Sigmoid colon (tissue), 7 donors: ENCODE data around the gene SPC24. TPM values are rescaled to one million over a fixed set of nuclear protein-coding genes. Genes with fewer than 3 reads are reported as not detected.
"Not testable (repeated sequence)": the region's sequence is repeated elsewhere in the genome, so short reads cannot be mapped to it uniquely, and the experiment has no call there.

Experiments used
- DNase-seq: peaks from one replicate; pipeline ENCODE4 v3.0.0-alpha.2; 2019
- H3K27ac ChIP-seq, 4 donors: fragments of 200-600 bp; sonication (generic); one replicate each; pipeline ENCODE4 v1.5.1; 2016 to 2019; ENCODE audit warnings: mild to moderate bottlenecking in 1 of 4
- H3K27me3 ChIP-seq, 3 donors: fragments of 200-600 bp; sonication (generic); one replicate each; pipeline ENCODE4 v1.5.1; 2019; ENCODE audit warnings: mild to moderate bottlenecking in 1 of 3
- H3K36me3 ChIP-seq, 4 donors: fragments of 200-600 bp; sonication (generic); one replicate each; pipeline ENCODE4 v1.5.1; 2016 to 2019
- H3K4me1 ChIP-seq, 4 donors: fragments of 200-600 bp; sonication (generic); one replicate each; pipeline ENCODE4 v1.5.1; 2017 to 2019
- H3K4me3 ChIP-seq, 4 donors: fragments of 200-600 bp; sonication (generic); one replicate each; pipeline ENCODE4 v1.5.1; 2017 to 2019; ENCODE audit warnings: mild to moderate bottlenecking in 2 of 4, moderate library complexity in 1 of 4
- H3K9me3 ChIP-seq, 4 donors: fragments of 200-600 bp in 3 of 4; sonication (generic) in 3 of 4; one replicate each; pipeline versions ENCODE4 v1.5.1 to v1.6.1; 2013 to 2019
- EP300 ChIP-seq, 4 donors: sonication (generic); formaldehyde crosslinking; IDR thresholded peaks; one replicate each; pipeline ENCODE4 v1.6.1; 2017; ENCODE audit warnings: antibody characterized with exemption in 4 of 4
- POLR2A ChIP-seq, 2 donors: fragments of 450-650 bp; IDR thresholded peaks; one replicate each; pipeline ENCODE4 v1.6.1; 2016; ENCODE audit warnings: antibody characterized with exemption in 2 of 2, mild to moderate bottlenecking in 2 of 2, moderate library complexity in 2 of 2
- POLR2AphosphoS5 ChIP-seq, 4 donors: sonication (generic); formaldehyde crosslinking; IDR thresholded peaks; one replicate each; pipeline ENCODE4 v1.6.1; 2017; ENCODE audit warnings: antibody characterized with exemption in 4 of 4
- WGBS, 2 donors: extraction: QIAGEN DNeasy Blood & Tissue Kit; methylation state at CpG; one replicate each; pipeline ENCODE4 v1.1.7; 2013; 5-methylcytosine and 5-hydroxymethylcytosine counted together
- intact Hi-C: fragments of 100-400 bp; cut with DNase I; formaldehyde crosslinking; loops from one replicate; pipeline ENCODE4 v1.15.1; 2023
- polyA plus RNA-seq, 3 donors: library from polyadenylated mRNA; stranded (reverse); fragments of 200-250 nt; gene quantifications; one replicate each; pipeline ENCODE4 v1.2.3, GENCODE V29; 2013
- total RNA-seq, 4 donors: library from RNA; depleted of rRNA; stranded (reverse); fragments of >200 nt; gene quantifications; one replicate each; pipeline ENCODE4 v1.1.0, GENCODE V29; 2016
- TF ChIP-seq, protein P1 (sequence below), 4 experiments: fragments of 450-650 bp in 3 of 4; fragments of 200-600 bp in 1 of 4; IDR thresholded peaks; one replicate each; pipeline ENCODE4 v1.5.1; 2016 to 2019; ENCODE audit warnings: antibody characterized with exemption in 4 of 4, mild to moderate bottlenecking in 3 of 4, moderate library complexity in 2 of 4
- donor health status: healthy with polysubstance abuse.
- donor health status: Bipolar disorder and iron deficiency.
- donor health status: healthy.

Gene SPC24
- total and polyA plus RNA-seq, 7 donors, result 0.99 to 13.0 (median 2.1) TPM

DNA sequence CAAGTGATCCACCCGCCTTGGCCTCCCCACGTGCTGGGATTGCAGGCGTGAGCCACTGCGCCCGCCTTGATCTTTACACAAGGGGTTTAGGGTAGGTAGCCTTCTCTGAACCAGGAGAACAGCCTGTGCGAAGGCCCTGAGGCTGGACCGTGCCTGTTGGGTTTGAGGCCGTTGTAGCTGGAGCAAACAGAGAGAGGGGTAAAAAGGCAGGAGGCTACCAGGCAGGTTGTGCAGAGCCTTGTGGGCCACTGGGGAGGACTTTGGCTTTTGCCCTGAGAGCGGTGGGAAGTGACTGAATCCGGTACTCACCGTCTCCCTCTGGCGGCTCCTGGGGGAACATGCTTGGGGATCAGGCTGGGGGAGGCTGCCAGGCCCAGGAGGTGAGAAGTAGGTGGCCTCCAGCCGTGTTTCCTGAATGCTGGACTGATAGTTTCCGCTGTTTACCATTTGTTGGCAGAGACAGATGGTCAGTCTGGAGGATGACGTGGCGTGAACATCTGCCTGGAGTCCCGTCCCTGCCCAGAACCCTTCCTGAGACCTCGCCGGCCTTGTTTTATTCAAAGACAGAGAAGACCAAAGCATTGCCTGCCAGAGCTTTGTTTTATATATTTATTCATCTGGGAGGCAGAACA is 24.6 kb downstream of the SPC24 start:
- DNase-seq, result peak; percentile 94
- no peaks in the 10 kb centered on the region for H3K27me3 ChIP-seq
- H3K9me3 ChIP-seq, result no peaks in the 10 kb centered on the region
- no peak overlapping the region for H3K4me3 ChIP-seq
- TF ChIP-seq EP300 (IDR thresholded peaks at IDR 0.05) (no peak), POLR2A (IDR thresholded peaks at IDR 0.05) (no peak), POLR2AphosphoS5 (IDR thresholded peaks at IDR 0.05) (peak; percentile 6 to 34 (median 26))
- TF ChIP-seq, protein P1, sequence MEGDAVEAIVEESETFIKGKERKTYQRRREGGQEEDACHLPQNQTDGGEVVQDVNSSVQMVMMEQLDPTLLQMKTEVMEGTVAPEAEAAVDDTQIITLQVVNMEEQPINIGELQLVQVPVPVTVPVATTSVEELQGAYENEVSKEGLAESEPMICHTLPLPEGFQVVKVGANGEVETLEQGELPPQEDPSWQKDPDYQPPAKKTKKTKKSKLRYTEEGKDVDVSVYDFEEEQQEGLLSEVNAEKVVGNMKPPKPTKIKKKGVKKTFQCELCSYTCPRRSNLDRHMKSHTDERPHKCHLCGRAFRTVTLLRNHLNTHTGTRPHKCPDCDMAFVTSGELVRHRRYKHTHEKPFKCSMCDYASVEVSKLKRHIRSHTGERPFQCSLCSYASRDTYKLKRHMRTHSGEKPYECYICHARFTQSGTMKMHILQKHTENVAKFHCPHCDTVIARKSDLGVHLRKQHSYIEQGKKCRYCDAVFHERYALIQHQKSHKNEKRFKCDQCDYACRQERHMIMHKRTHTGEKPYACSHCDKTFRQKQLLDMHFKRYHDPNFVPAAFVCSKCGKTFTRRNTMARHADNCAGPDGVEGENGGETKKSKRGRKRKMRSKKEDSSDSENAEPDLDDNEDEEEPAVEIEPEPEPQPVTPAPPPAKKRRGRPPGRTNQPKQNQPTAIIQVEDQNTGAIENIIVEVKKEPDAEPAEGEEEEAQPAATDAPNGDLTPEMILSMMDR (IDR thresholded peaks at IDR 0.05), result peak; percentile 90 to 97 (median 94)
- intact Hi-C loops, result loop anchor here (1.0 to 10.0 kb wide), 3 partner anchors 95 to 244 kb away; partner anchors contain the start of gene SWSAP1
- H3K27ac ChIP-seq, result peak overlapping the region; percentile 68 to 78 (median 74)
- peaks cover 9 to 59% (median 23%) of the 10 kb centered on the region in 4 donors for H3K36me3 ChIP-seq
- peaks cover 0 to 19% (median 10%) of the 10 kb centered on the region in 4 donors for H3K4me1 ChIP-seq
- WGBS, 2 donors, result 50 to 57% methylated on average over 19 of the region's 19 CpGs

GRCh38 chr19:11127905-11128304 is 27.7 kb downstream of the SPC24 start:
- intact Hi-C loops, result loop anchor here (10.0 kb wide), 1 partner anchor 307 kb away; the partner anchor contains the start of genes ODAD3 and PRKCSH
- WGBS, 2 donors, result 95% methylated on average over 15 of the region's 15 CpGs
- peaks cover 9 to 82% (median 37%) of the 10 kb centered on the region in 4 donors for H3K36me3 ChIP-seq

DNA sequence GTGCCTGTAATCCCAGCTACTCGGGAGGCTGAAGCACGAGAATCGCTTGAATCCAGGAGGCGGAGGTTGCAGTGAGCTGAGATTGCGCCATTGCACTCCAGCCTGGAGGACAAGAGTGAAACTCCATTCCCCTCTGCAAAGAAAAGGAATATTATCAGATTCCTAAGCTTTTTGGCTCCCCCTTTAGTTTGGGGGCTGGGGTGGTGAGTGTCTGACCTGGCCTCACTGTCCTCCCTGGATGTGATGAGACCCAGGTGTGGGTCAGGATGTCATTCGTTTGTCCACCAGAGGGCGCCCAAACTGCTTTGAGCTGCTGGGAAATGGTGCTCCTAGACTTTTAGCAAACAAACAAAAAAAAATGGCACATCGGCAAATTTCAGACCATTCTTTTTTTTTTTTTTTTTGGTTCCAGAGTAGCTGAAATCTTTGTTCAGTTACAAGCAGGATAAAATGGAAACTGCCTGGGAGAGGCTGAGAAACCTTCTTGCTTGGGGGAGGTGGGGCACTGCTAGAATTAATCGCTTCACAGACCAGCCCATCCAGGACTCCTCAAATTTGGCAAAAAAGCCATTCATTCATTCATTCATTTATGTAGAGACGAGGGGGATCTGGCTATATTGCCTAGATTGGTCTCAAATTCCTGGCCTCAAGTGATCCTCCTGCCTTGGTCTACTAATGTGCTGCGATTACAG is 29.4 kb downstream of the SPC24 start:
- TF ChIP-seq, protein P1 (IDR thresholded peaks at IDR 0.05), result peak; percentile 68 to 79 (median 75)
- TF ChIP-seq POLR2AphosphoS5 (IDR thresholded peaks at IDR 0.05), result peak; percentile 51 to 69 (median 65)
- TF ChIP-seq EP300 (IDR thresholded peaks at IDR 0.05), result no peak
- WGBS, 2 donors, result 62 to 64% methylated on average over 11 of the region's 11 CpGs
- intact Hi-C loops, result loop anchor here (1.0 to 10.0 kb wide), 2 partner anchors 90 to 309 kb away; partner anchors contain the start of genes ODAD3 and PRKCSH
- no peak overlapping the region for H3K4me3 ChIP-seq
- H3K27me3 ChIP-seq, result no peaks in the 10 kb centered on the region
- no peaks in the 10 kb centered on the region for H3K9me3 ChIP-seq
- DNase-seq, result peak; percentile 94
- H3K4me1 ChIP-seq, result peaks cover 0 to 16% (median 10%) of the 10 kb centered on the region in 4 donors
- peak overlapping the region in 2 of 4 donors; percentile 28 to 44 for H3K27ac ChIP-seq
- peaks cover 9 to 83% (median 33%) of the 10 kb centered on the region in 4 donors for H3K36me3 ChIP-seq

More at GRCh38 chr19:11127905-11128304, 27.7 kb downstream of the SPC24 start:
- peaks cover 0 to 19% (median 10%) of the 10 kb centered on the region in 4 donors for H3K4me1 ChIP-seq
- no peak overlapping the region for H3K4me3 ChIP-seq
- no peaks in the 10 kb centered on the region for H3K9me3 ChIP-seq
- TF ChIP-seq, protein P1 (IDR thresholded peaks at IDR 0.05), result no peak
- TF ChIP-seq POLR2A (IDR thresholded peaks at IDR 0.05) (no peak), POLR2AphosphoS5 (IDR thresholded peaks at IDR 0.05) (no peak), EP300 (IDR thresholded peaks at IDR 0.05) (no peak)
- no peak for DNase-seq
- H3K27me3 ChIP-seq, result no peaks in the 10 kb centered on the region
- H3K27ac ChIP-seq, result peak overlapping the region in 3 of 4 donors; percentile 8 to 30 (median 19)

DNA sequence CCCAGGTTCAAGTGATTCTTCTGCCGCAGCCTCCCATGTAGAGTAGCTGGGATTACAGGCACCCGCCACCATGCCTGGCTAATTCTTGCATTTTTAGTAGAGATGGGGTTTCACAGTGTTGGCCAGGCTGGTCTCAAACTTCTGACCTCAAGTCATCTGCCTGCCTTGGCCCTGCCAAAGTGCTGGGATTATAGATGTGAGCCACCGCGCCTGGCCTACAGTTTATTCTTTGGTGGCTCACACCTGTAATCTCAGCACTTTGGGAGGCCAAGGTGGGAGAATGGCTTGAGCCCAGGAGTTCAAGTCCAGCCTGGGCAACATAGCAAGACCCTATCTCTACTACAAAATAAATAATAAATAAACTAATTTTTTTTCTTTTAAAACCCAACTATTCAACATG is 31.4 kb downstream of the SPC24 start:
- not testable (repeated sequence) for DNase-seq, H3K27me3 ChIP-seq, H3K4me3 ChIP-seq, H3K27ac ChIP-seq, H3K9me3 ChIP-seq, H3K4me1 ChIP-seq
- WGBS, 2 donors, result 97 to 98% methylated on average over 4 of the region's 4 CpGs
- intact Hi-C loops, result loop anchor here (10.0 kb wide), 1 partner anchor 311 kb away; the partner anchor contains the start of genes ODAD3 and PRKCSH
- peaks cover 5 to 86% (median 39%) of the 10 kb centered on the region in 4 donors for H3K36me3 ChIP-seq

DNA sequence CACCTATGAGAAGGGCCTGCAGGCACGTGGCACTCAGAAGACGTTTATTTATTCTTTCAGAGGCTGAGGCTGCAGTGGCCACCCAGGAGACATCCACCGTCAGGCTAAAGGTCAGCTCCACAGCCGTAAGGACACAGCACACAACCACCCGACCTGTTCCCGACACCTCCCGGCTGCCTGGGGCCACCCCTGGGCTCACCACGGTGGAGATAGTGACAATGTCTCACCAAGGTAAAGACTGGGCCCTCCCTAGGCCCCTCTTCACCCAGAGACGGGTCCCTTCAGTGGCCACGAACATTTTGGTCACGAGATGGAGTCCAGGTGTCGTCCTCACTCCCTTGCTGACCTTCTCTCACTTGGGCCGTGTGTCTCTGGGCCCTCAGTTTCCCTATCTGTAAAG is 32.5 kb downstream of the SPC24 start:
- no peak overlapping the region for H3K27ac ChIP-seq
- TF ChIP-seq EP300 (IDR thresholded peaks at IDR 0.05) (no peak), POLR2AphosphoS5 (IDR thresholded peaks at IDR 0.05) (no peak), POLR2A (IDR thresholded peaks at IDR 0.05) (no peak)
- TF ChIP-seq, protein P1 (IDR thresholded peaks at IDR 0.05), result no peak
- 87 to 90% methylated on average over 13 of the region's 13 CpGs for WGBS, 2 donors
- no peaks in the 10 kb centered on the region for H3K9me3 ChIP-seq
- intact Hi-C loops, result loop anchor here (10.0 kb wide), 1 partner anchor 312 kb away; the partner anchor contains the start of genes ODAD3 and PRKCSH
- H3K27me3 ChIP-seq, result no peaks in the 10 kb centered on the region
- H3K4me3 ChIP-seq, result no peak overlapping the region
- peaks cover 0 to 8% (median 4%) of the 10 kb centered on the region in 4 donors for H3K4me1 ChIP-seq
- no peak for DNase-seq
- H3K36me3 ChIP-seq, result peaks cover 5 to 83% (median 39%) of the 10 kb centered on the region in 4 donors

DNA sequence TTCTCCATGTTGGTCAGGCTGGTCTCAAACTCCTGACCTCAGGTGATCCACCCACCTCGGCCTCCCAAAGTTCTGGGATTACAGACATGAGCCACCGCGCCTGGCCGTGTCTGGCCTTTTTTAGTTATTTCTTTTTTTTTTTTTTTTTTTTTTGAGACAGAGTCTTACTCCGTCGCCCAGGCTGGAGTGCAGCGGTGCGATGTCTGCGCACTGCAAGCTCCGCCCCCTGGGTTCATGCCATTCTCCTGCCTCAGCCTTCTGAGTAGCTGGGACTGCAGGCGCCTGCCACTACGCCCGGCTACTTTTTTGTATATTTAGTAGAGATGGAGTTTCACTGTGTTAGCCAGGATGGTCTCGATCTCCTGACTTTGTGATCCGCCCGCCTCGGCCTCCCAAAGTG is 33.6 kb downstream of the SPC24 start:
- not testable (repeated sequence) for H3K9me3 ChIP-seq, DNase-seq, H3K27me3 ChIP-seq, H3K4me1 ChIP-seq, H3K4me3 ChIP-seq, H3K27ac ChIP-seq
- intact Hi-C loops, result loop anchor here (10.0 kb wide), 1 partner anchor 313 kb away; the partner anchor contains the start of genes ODAD3 and PRKCSH
- H3K36me3 ChIP-seq, result peaks cover 0 to 84% (median 35%) of the 10 kb centered on the region in 4 donors
- 91 to 98% methylated on average over 14 to 17 of the region's 17 CpGs for WGBS, 2 donors
